ENCODE measurements around the gene TET1. TPM values are rescaled to one million over a fixed set of nuclear protein-coding genes. Genes with fewer than 3 reads are reported as not detected.
"Not testable (repeated sequence)": the region's sequence is repeated elsewhere in the genome, so short reads cannot be mapped to it uniquely, and the experiment has no call there.

TET1 gene
- total RNA-seq, 1 experiment from 2014 or later: 5.4 TPM

GRCh38 chr10:68700197-68700596 lies 140.1 kb downstream of the TET1 start:
- H3K4me1 ChIP-seq (ENCODE audit: low read length): peaks cover 18% of the 10 kb centered on the region
- H3K4me2 ChIP-seq (ENCODE audit: low read depth, low read length, poor library complexity, severe bottlenecking): peak overlapping the region; percentile 47
- H4K20me1 ChIP-seq (ENCODE audit: insufficient read depth, low read depth, low read length): no peaks in the 10 kb centered on the region
- H3K27me3 ChIP-seq (ENCODE audit: low read length): no peaks in the 10 kb centered on the region
- no peak overlapping the region for H3K9ac ChIP-seq (ENCODE audit: low read length)
- no peak overlapping the region for H3K4me3 ChIP-seq (ENCODE audit: low read length)
- DNase-seq: no peak
- 0 out of 2 replicates have a peak overlapping the region, but pooled peaks have one; percentile 18 for H3K27ac ChIP-seq (ENCODE audit: low read length)
- H2AFZ ChIP-seq (ENCODE audit: low read length): peak overlapping the region; percentile 67; the same call in 1 of the 2 replicates
- no peaks in the 10 kb centered on the region for H3K79me2 ChIP-seq (ENCODE audit: low read length)
- no peaks in the 10 kb centered on the region for H3K9me2 ChIP-seq (replicated peaks; ENCODE audit: insufficient read depth, low read length)
- no peaks in the 10 kb centered on the region for H3K9me3 ChIP-seq (ENCODE audit: low read length)
- H3K36me3 ChIP-seq (ENCODE audit: insufficient read depth, low read length): no peaks in the 10 kb centered on the region

- H3K36me3 ChIP-seq (ENCODE audit: insufficient read depth, low read length): no peaks in the 10 kb centered on the region
These were observed 145.4 kb downstream of the TET1 start for GRCh38 chr10:68705548-68705947.

GRCh38 chr10:68708987-68709386 lies 148.8 kb downstream of the TET1 start:
- H3K4me2 ChIP-seq (ENCODE audit: low read depth, low read length, poor library complexity, severe bottlenecking); H3K9me2 ChIP-seq (replicated peaks; ENCODE audit: insufficient read depth, low read length); H2AFZ ChIP-seq (ENCODE audit: low read length); H3K4me3 ChIP-seq (ENCODE audit: low read length); H4K20me1 ChIP-seq (ENCODE audit: insufficient read depth, low read depth, low read length); DNase-seq; H3K9me3 ChIP-seq (ENCODE audit: low read length); H3K9ac ChIP-seq (ENCODE audit: low read length); H3K4me1 ChIP-seq (ENCODE audit: low read length); H3K27ac ChIP-seq (ENCODE audit: low read length); H3K79me2 ChIP-seq (ENCODE audit: low read length); H3K36me3 ChIP-seq (ENCODE audit: insufficient read depth, low read length); H3K27me3 ChIP-seq (ENCODE audit: low read length): not testable (repeated sequence)

More at GRCh38 chr10:68705548-68705947, 145.4 kb downstream of the TET1 start:
- H3K9me2 ChIP-seq (replicated peaks; ENCODE audit: insufficient read depth, low read length): no peaks in the 10 kb centered on the region
- no peak overlapping the region for H3K4me3 ChIP-seq (ENCODE audit: low read length)
- no peaks in the 10 kb centered on the region for H3K27me3 ChIP-seq (ENCODE audit: low read length)
- no peak overlapping the region for H3K9ac ChIP-seq (ENCODE audit: low read length)
- no peak overlapping the region for H3K4me2 ChIP-seq (ENCODE audit: low read depth, low read length, poor library complexity, severe bottlenecking)
- H2AFZ ChIP-seq (ENCODE audit: low read length): no peak overlapping the region
- H3K4me1 ChIP-seq (ENCODE audit: low read length): peaks cover 8% of the 10 kb centered on the region
- no peak for DNase-seq
- no peaks in the 10 kb centered on the region for H3K9me3 ChIP-seq (ENCODE audit: low read length)
- H4K20me1 ChIP-seq (ENCODE audit: insufficient read depth, low read depth, low read length): no peaks in the 10 kb centered on the region
- no peaks in the 10 kb centered on the region for H3K79me2 ChIP-seq (ENCODE audit: low read length)
- no peak overlapping the region for H3K27ac ChIP-seq (ENCODE audit: low read length)

- H3K4me1 ChIP-seq (ENCODE audit: low read length): not testable (repeated sequence)
These were observed 152.9 kb downstream of the TET1 start for GRCh38 chr10:68713065-68713464.

GRCh38 chr10:68717435-68717834 lies 157.3 kb downstream of the TET1 start:
- no peak overlapping the region for H2AFZ ChIP-seq (ENCODE audit: low read length)
- H3K4me2 ChIP-seq (ENCODE audit: low read depth, low read length, poor library complexity, severe bottlenecking): no peak overlapping the region
- peaks cover 4% of the 10 kb centered on the region for H3K4me1 ChIP-seq (ENCODE audit: low read length)
- no peaks in the 10 kb centered on the region for H3K27me3 ChIP-seq (ENCODE audit: low read length)
- H4K20me1 ChIP-seq (ENCODE audit: insufficient read depth, low read depth, low read length): no peaks in the 10 kb centered on the region
- H3K9ac ChIP-seq (ENCODE audit: low read length): no peak overlapping the region
- no peaks in the 10 kb centered on the region for H3K36me3 ChIP-seq (ENCODE audit: insufficient read depth, low read length)
- H3K9me3 ChIP-seq (ENCODE audit: low read length): no peaks in the 10 kb centered on the region
- peaks cover 14% of the 10 kb centered on the region for H3K79me2 ChIP-seq (ENCODE audit: low read length)
- DNase-seq: no peak
- H3K27ac ChIP-seq (ENCODE audit: low read length): no peak overlapping the region
- H3K4me3 ChIP-seq (ENCODE audit: low read length): no peak overlapping the region
- H3K9me2 ChIP-seq (replicated peaks; ENCODE audit: insufficient read depth, low read length): no peaks in the 10 kb centered on the region; the same call in 1 of the 2 replicates

More at GRCh38 chr10:68713065-68713464, 152.9 kb downstream of the TET1 start:
- H3K9ac ChIP-seq (ENCODE audit: low read length); H3K27ac ChIP-seq (ENCODE audit: low read length); H3K27me3 ChIP-seq (ENCODE audit: low read length); H3K79me2 ChIP-seq (ENCODE audit: low read length); H3K4me2 ChIP-seq (ENCODE audit: low read depth, low read length, poor library complexity, severe bottlenecking); H3K9me3 ChIP-seq (ENCODE audit: low read length); H3K36me3 ChIP-seq (ENCODE audit: insufficient read depth, low read length); H3K9me2 ChIP-seq (replicated peaks; ENCODE audit: insufficient read depth, low read length); DNase-seq; H3K4me3 ChIP-seq (ENCODE audit: low read length); H2AFZ ChIP-seq (ENCODE audit: low read length); H4K20me1 ChIP-seq (ENCODE audit: insufficient read depth, low read depth, low read length): not testable (repeated sequence)

GRCh38 chr10:68720793-68721672 lies 160.9 kb downstream of the TET1 start, which contains the start of gene CCAR1:
CCAR1 (plus strand) TSS chr10:68721239; CDS start chr10:68722505, 1,266 bp downstream.
- H3K4me1 ChIP-seq (ENCODE audit: low read length): peaks cover 8% of the 10 kb centered on the region
- H3K36me3 ChIP-seq (ENCODE audit: insufficient read depth, low read length): peaks cover 16% of the 10 kb centered on the region
- no peaks in the 10 kb centered on the region for H3K27me3 ChIP-seq (ENCODE audit: low read length)
- peak within 1 kb of the TSS; percentile 65 for H3K4me2 ChIP-seq (ENCODE audit: low read depth, low read length, poor library complexity, severe bottlenecking)
- peak within 1 kb of the TSS; percentile 59; the same call in 1 of the 2 replicates for H2AFZ ChIP-seq (ENCODE audit: low read length)
- H3K79me2 ChIP-seq (ENCODE audit: low read length): peaks cover 40% of the 10 kb centered on the region
- no peaks in the 10 kb centered on the region for H3K9me3 ChIP-seq (ENCODE audit: low read length)
- H3K9ac ChIP-seq (ENCODE audit: low read length): peak within 1 kb of the TSS; percentile 97
- peak; percentile 100 for DNase-seq
- H3K4me3 ChIP-seq (ENCODE audit: low read length): peak within 1 kb of the TSS; percentile 89
- H3K9me2 ChIP-seq (replicated peaks; ENCODE audit: insufficient read depth, low read length): no peaks in the 10 kb centered on the region
- peak within 1 kb of the TSS; percentile 69 for H3K27ac ChIP-seq (ENCODE audit: low read length)
- H4K20me1 ChIP-seq (ENCODE audit: insufficient read depth, low read depth, low read length): no peaks in the 10 kb centered on the region

GRCh38 chr10:68721673-68722335 lies 161.7 kb downstream of the TET1 start:
- peak overlapping the region; percentile 59; the same call in 1 of the 2 replicates for H2AFZ ChIP-seq (ENCODE audit: low read length)

GRCh38 chr10:68725016-68725415 lies 164.9 kb downstream of the TET1 start:
- Histone ChIP-seq H3K27me3 (ENCODE audit: low read length) (no peaks in the 10 kb centered on the region), H3K9me2 (replicated peaks; ENCODE audit: insufficient read depth, low read length) (no peaks in the 10 kb centered on the region), H3K4me2 (ENCODE audit: low read depth, low read length, poor library complexity, severe bottlenecking) (no peak overlapping the region), H3K9ac (ENCODE audit: low read length) (no peak overlapping the region), H3K4me1 (ENCODE audit: low read length) (peaks cover 8% of the 10 kb centered on the region), H3K4me3 (ENCODE audit: low read length) (no peak overlapping the region), H3K36me3 (ENCODE audit: insufficient read depth, low read length) (peaks cover 36% of the 10 kb centered on the region), H3K9me3 (ENCODE audit: low read length) (no peaks in the 10 kb centered on the region), H4K20me1 (ENCODE audit: insufficient read depth, low read depth, low read length) (no peaks in the 10 kb centered on the region), H3K27ac (ENCODE audit: low read length) (no peak overlapping the region), H2AFZ (ENCODE audit: low read length) (no peak overlapping the region), H3K79me2 (ENCODE audit: low read length) (peaks cover 74% of the 10 kb centered on the region)
- DNase-seq: no peak

More at GRCh38 chr10:68721673-68722335, 161.7 kb downstream of the TET1 start:
- Histone ChIP-seq H3K27me3 (ENCODE audit: low read length) (no peaks in the 10 kb centered on the region), H3K4me1 (ENCODE audit: low read length) (peaks cover 8% of the 10 kb centered on the region), H3K9ac (ENCODE audit: low read length) (peak overlapping the region; percentile 97), H3K27ac (ENCODE audit: low read length) (peak overlapping the region; percentile 69), H3K4me3 (ENCODE audit: low read length) (peak overlapping the region; percentile 89), H3K4me2 (ENCODE audit: low read depth, low read length, poor library complexity, severe bottlenecking) (peak overlapping the region; percentile 65), H3K79me2 (ENCODE audit: low read length) (peaks cover 45% of the 10 kb centered on the region), H4K20me1 (ENCODE audit: insufficient read depth, low read depth, low read length) (no peaks in the 10 kb centered on the region), H3K9me3 (ENCODE audit: low read length) (no peaks in the 10 kb centered on the region), H3K9me2 (replicated peaks; ENCODE audit: insufficient read depth, low read length) (no peaks in the 10 kb centered on the region), H3K36me3 (ENCODE audit: insufficient read depth, low read length) (peaks cover 16% of the 10 kb centered on the region)
- peak; percentile 48 for DNase-seq

Data from Karpas-422 (cell line).